GM12891 (cell line): ENCODE measurements around the gene PRSS1.

Experiments used
- DNase-seq: peaks from one replicate; pipeline ENCODE4 v3.0.0; 2011; ENCODE audit warnings: low spot score; ENCODE audit not compliant: insufficient read length
- FAIRE-seq: peaks from 2 replicates; lab custom pipeline; 2011; peaks lifted over from hg19 to GRCh38; lab: Jason Lieb, UNC
- PAX5 ChIP-seq: IDR thresholded peaks from 2 replicates; pipeline ENCODE4 v1.6.1; 2011; ENCODE audit warnings: low read length, moderate library complexity, mild to moderate bottlenecking; ENCODE audit not compliant: insufficient read depth, severe bottlenecking
- POLR2A ChIP-seq: IDR thresholded peaks from 2 replicates; pipeline ENCODE4 v1.6.1; 2011; ENCODE audit warnings: low read depth, low read length, control low read depth
- POLR2AphosphoS5 ChIP-seq: IDR thresholded peaks from 2 replicates; pipeline ENCODE4 v1.6.1; 2011; ENCODE audit warnings: low read depth, low read length, control low read depth
- POU2F2 ChIP-seq: IDR thresholded peaks from 2 replicates; pipeline ENCODE4 v1.6.1; 2011; ENCODE audit warnings: low read depth, mild to moderate bottlenecking, control low read depth, low read length, moderate library complexity
- SPI1 ChIP-seq: IDR thresholded peaks from 2 replicates; pipeline ENCODE4 v1.6.1; 2011; ENCODE audit warnings: low read depth, low read length, control low read depth
- TAF1 ChIP-seq: IDR thresholded peaks from 2 replicates; pipeline ENCODE4 v1.6.1; 2011; ENCODE audit warnings: low read depth, low read length, control low read depth

PRSS1 gene

DNA sequence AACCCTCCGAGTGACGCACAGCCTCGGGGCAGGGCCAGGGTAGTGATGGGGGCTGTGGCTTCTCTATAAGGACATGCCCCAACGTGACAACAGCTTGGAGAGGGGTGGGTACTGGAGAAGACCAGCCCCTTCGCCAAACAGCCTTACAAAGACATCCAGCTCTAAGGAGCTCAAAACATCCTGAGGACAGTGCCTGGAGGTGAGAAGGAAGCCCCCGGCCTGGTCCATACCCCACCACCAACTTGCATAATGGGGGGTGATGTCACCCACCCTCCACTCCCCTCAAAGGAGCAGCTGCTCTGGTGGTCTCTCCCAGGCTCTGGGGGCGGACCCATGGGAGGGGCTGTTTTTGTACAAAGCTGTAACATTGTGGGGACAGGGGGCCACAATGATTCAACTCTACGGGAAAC is 36.6 kb downstream of the PRSS1 start:
- no peak for TF ChIP-seq PAX5
- no peak for TF ChIP-seq POLR2AphosphoS5
- DNase-seq (no peak), FAIRE-seq (no peak)

DNA sequence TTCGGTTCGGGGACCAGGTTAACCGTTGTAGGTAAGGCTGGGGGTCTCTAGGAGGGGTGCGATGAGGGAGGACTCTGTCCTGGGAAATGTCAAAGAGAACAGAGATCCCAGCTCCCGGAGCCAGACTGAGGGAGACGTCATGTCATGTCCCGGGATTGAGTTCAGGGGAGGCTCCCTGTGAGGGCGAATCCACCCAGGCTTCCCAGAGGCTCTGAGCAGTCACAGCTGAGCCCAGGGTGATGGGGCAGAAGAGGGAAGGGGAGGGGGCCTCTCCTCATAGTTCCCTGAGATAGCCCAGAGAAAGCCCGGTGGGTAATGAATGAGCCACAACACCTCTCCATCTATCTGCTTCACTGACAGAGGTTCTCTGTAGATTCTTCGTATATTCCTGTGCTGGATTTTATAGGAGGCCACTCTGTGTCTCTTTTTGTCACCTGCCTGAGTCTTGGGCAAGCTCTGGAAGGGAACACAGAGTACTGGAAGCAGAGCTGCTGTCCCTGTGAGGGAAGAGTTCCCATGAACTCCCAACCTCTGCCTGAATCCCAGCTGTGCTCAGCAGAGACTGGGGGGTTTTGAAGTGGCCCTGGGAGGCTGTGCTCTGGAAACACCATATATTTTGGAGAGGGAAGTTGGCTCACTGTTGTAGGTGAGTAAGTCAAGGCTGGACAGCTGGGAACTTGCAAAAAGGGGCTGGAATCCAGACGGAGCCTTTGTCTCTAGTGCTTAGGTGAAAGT is 37.9 kb downstream of the PRSS1 start:
- DNase-seq (no peak), FAIRE-seq (no peak)
- TF ChIP-seq TAF1: no peak

DNA sequence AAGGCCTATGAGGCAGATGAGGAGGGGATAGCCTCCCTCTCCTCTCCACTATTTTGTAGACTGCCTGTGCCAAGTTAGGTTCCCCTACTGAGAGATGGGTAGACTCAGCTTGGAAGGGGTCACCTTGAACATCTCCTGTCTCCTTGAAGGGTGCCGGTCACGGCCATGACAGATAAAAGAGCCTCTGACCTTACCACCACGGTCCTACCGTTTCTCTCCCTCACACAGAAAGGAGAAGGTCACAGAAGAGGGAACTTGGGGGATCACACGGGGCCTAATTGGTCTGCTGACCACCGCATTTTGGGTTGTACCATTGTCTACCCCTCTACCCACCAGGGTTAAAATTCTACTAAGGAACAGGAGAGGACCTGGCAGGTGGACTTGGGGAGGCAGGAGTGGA is 38.5 kb downstream of the PRSS1 start:
- no peak for TF ChIP-seq SPI1
- no peak for TF ChIP-seq POLR2AphosphoS5
- DNase-seq (no peak), FAIRE-seq (no peak)

DNA sequence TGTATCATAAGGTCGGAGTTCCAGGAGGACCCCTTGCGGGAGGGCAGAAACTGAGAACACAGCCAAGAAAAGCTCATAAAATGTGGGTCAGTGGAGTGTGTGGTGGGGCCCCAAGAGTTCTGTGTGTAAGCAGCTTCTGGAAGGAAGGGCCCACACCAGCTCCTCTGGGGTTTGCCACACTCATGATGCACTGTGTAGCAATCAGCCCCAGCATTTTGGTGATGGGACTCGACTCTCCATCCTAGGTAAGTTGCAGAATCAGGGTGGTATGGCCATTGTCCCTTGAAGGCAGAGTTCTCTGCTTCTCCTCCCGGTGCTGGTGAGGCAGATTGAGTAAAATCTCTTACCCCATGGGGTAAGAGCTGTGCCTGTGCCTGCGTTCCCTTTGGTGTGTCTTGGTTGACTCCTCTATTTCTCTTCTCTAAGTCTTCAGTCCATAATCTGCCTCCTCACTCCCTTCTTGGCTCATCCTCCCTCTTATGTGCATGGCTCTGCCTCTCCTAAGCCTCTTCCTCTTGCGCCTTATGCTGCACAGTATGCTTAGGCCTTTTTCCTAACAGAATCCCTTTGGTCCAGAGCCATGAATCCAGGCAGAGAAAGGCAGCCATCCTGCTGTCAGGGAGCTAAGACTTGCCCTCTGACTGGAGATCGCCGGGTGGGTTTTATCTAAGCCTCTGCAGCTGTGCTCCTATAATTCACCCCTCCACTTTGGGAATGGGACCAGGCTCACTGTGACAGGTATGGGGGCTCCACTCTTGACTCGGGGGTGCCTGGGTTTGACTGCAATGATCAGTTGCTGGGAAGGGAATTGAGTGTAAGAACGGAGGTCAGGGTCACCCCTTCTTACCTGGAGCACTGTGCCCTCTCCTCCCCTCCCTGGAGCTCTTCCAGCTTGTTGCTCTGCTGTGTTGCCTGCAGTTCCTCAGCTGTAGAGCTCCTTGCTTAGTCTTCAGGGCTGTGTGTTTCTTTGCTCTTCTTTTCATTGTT is 39.3 kb downstream of the PRSS1 start:
- DNase-seq (no peak), FAIRE-seq (no peak)
- TF ChIP-seq POLR2A (no peak), POLR2AphosphoS5 (no peak), TAF1 (no peak), PAX5 (no peak), POU2F2 (no peak), SPI1 (no peak)

DNA sequence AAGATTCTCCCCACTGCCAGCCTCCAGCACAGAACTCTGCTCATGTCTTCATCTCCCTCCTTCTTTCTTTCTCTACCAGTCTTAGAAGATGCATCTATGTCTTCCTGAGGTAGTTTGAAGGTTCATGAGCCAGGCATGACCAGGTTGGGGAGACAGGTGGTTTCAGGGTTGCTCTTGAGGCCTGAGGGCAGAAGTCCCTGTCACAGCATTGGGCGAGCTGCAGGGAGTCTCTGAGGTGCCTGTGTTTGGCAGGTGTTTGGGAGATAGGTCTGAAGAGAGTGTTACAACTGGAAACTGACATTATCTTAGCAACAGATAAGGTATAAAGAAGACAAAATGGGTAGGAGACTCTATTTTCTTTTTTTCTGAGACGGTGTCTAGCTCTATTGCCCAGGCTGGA is 40.2 kb downstream of the PRSS1 start:
- TF ChIP-seq POLR2A (no peak), TAF1 (no peak), SPI1 (no peak), POLR2AphosphoS5 (no peak), PAX5 (no peak), POU2F2 (no peak)
- DNase-seq (no peak), FAIRE-seq (no peak)

DNA sequence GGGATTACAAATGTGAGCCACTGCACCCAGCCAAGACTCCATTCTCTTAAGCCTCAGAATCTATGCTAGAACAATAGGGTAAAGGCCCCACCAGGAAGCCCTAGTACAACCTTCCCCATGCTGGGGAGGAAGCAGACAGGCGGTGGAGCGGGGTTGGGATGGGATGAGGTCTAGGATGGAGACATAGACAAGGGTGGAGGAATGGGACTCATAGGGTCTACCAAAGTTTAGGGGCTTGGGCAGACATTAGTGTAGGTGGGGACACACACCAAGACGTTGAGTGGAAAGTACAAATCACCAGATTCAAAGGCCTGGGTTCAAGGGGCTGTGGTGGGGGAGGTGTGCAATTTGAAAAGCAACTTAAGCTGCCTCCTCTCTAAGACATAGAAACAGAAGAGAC is 40.8 kb downstream of the PRSS1 start:
- FAIRE-seq: no peak
- TF ChIP-seq SPI1 (no peak), TAF1 (no peak), POU2F2 (no peak), POLR2AphosphoS5 (no peak), POLR2A (no peak), PAX5 (no peak)
- no peak for DNase-seq

DNA sequence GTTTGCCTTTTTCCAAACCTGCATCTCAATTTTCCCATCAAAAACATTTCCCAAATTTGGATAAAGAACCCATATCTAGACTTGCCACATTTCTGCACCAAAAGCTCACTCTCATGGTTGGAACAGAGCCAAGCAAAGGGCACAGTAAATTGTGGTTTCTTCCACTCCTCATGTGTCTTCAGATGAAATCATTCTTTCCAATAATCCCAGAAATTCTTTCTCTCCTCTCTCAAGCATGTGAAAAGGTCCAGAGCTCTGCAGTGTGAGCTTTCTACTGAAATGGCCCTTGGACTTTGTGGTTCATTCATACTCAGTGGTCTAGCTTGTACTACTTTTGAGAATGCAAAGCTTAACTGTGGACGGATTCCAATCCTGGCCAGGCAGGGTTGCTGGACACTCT is 41.3 kb downstream of the PRSS1 start:
- DNase-seq (no peak), FAIRE-seq (no peak)
- TF ChIP-seq SPI1: no peak
- TF ChIP-seq PAX5: no peak
- no peak for TF ChIP-seq TAF1
- TF ChIP-seq POU2F2: no peak
- no peak for TF ChIP-seq POLR2AphosphoS5
- no peak for TF ChIP-seq POLR2A

DNA sequence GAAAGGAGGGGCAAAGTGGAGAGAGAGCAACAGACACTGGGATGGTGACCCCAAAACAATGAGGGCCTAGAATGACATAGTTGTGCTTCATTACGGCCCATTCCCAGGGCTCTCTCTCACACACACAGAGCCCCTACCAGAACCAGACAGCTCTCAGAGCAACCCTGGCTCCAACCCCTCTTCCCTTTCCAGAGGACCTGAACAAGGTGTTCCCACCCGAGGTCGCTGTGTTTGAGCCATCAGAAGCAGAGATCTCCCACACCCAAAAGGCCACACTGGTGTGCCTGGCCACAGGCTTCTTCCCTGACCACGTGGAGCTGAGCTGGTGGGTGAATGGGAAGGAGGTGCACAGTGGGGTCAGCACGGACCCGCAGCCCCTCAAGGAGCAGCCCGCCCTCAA is 42.2 kb downstream of the PRSS1 start:
- TF ChIP-seq POLR2AphosphoS5: no peak
- no peak for TF ChIP-seq TAF1
- no peak for TF ChIP-seq SPI1
- no peak for TF ChIP-seq POLR2A
- no peak for TF ChIP-seq POU2F2
- TF ChIP-seq PAX5: no peak
- FAIRE-seq (no peak), DNase-seq (no peak)

DNA sequence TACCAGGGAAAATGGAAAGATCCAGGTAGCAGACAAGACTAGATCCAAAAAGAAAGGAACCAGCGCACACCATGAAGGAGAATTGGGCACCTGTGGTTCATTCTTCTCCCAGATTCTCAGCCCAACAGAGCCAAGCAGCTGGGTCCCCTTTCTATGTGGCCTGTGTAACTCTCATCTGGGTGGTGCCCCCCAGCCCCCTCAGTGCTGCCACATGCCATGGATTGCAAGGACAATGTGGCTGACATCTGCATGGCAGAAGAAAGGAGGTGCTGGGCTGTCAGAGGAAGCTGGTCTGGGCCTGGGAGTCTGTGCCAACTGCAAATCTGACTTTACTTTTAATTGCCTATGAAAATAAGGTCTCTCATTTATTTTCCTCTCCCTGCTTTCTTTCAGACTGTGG is 42.9 kb downstream of the PRSS1 start:
- TF ChIP-seq PAX5: no peak
- TF ChIP-seq TAF1: no peak
- no peak for TF ChIP-seq POLR2A
- no peak for TF ChIP-seq POLR2AphosphoS5
- no peak for TF ChIP-seq POU2F2
- TF ChIP-seq SPI1: no peak
- FAIRE-seq (no peak), DNase-seq (no peak)

DNA sequence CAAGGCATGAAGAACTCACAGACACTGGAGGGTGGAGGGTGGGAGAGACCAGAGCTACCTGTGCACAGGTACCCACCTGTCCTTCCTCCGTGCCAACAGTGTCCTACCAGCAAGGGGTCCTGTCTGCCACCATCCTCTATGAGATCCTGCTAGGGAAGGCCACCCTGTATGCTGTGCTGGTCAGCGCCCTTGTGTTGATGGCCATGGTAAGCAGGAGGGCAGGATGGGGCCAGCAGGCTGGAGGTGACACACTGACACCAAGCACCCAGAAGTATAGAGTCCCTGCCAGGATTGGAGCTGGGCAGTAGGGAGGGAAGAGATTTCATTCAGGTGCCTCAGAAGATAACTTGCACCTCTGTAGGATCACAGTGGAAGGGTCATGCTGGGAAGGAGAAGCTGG is 43.3 kb downstream of the PRSS1 start:
- no peak for DNase-seq
- FAIRE-seq: no peak
- TF ChIP-seq SPI1 (no peak), POLR2A (no peak), TAF1 (no peak), PAX5 (no peak), POU2F2 (no peak), POLR2AphosphoS5 (no peak)
